GM18517 (cell line): ENCODE data around the gene MYL10.

Source experiments
- ATAC-seq: cut with Tn5 transposase; IDR thresholded peaks from one replicate; pipeline ENCODE4 v1.9.1; 2021; ENCODE audit warnings: mild to moderate bottlenecking, moderate library complexity; ENCODE audit not compliant: unreplicated experiment

The MYL10 gene

DNA sequence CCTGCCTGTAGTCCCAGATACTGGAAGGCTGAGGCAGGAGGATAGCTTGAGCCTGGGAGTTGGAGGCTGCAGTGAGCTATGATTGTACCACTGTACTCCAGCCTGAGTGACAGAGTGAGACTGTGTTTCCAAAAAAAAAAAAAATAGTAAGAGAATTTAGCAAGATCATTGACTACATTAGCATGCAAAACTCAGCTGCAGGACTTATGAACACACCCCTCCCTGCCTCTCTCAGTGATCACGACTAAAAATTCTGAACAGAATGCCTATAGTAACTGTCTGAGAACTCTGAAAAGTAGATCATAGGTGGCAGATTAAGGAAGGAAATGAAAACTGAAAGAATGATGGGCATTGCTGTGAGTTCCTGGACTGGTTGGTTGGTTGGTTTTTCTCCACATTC is 50.5 kb downstream of the MYL10 start:
- no peak for ATAC-seq

- ATAC-seq: no peak
These were observed 52.1 kb downstream of the MYL10 start for GRCh38 chr7:101576998-101577397.

DNA sequence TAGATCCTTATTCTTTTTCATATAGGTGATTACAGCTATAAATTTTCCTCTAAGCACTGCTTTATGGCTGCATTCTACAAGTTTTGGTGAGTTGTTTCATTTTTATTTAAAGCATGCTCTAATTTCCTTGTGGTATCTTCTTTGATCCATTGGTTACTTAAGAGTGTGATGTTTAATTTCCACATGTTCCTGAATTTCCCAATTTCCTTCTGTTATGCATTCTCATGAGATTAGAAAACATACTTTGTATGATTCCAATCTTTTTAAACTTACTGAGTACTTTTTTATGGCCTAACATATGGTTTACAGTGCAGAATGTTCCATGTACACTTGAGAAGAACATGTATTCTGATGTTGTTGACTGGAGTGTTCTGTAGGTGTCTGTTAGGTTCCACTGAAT is 53.4 kb downstream of the MYL10 start:
- ATAC-seq: no peak

DNA sequence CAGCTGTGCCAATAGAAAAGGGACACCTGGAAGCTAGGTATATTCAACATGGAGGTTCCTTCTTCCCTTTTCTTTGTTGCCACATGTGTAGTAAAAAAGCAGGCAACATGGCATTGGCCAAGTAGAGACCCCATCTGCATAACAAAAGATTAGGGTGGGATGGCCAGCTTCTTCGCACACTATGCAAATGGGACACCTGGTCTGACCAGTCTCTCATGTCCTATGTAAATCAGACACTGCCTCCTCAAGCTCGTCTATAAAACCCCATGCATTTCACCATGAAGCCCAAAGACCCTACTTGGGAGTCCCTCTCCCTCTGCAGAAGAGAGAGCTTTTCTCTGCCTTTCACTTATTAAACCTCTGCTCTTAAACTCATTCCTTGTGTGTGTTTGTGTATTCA is 53.9 kb downstream of the MYL10 start:
- ATAC-seq: no peak

GRCh38 chr7:101572156-101572555 is 56.9 kb downstream of the MYL10 start:
- ATAC-seq: no peak

DNA sequence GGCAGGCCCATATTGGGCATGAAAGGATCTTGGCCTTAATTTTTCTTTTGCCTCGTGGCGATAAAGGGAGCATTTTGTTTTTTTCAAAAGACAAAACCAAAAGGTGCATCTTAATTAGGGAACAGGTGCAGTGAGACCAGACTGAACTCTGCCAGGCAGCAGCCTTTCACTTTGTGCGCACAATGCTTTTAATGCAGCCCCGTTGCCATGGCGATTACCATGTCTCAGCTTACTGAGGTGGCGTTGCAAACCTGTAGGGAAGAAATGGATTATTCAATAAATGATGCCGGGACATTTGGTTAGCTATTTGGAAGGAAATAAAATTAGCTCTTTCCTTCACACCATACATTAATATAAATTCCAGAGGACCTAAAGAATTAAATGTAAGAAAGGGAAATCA is 61.9 kb downstream of the MYL10 start:
- ATAC-seq: no peak

DNA sequence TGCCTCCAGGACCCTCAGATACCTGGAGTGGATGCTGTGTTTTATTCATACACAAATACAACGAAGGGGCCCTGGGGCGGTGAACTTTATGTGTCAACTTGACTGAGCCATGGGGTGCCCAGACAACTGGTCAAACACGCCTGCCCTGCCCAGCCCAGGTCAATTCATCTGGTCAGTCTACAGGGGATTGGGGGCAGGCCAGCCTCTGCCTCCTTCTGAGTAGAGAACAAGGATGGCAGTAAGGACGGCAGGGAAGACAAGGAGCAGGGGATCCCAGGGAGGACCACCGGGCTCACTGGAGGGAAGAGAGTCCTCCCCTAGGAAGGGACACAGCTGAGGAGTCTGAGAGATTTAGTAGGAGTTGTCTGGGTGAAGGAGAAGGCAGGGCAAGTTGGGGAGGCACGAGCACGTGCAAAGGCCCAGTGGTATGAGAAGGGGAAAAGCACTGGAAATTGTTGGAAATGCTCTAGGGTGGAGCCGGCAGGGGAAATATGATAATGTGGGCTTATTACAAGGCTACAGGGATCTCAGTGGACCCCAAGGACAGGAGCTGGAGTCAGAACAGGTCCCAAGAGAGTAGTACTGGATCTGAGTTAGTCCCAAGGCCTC is 63.4 kb downstream of the MYL10 start:
- ATAC-seq: no peak

DNA sequence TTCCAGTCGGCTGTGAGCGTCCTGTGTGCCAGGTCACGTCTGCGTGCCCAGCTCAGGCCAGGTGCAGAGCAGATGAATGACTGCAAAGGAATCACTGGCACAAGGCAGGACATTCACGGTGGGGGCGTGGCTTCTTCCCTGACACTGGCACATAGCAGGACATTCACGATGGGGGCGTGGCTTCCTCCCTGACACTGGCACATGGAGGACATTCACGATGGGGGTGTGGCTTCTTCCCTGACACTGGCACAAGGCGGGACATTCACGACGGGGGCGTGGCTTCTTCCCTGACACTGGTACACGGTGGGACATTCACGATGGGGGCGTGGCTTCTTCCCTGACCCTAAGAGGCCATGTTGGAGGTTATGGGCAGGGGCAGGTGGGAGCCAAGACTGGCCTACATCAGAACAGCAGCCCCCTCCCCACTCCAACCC is 64.3 kb downstream of the MYL10 start:
- no peak for ATAC-seq

- no peak for ATAC-seq
These were observed 64.9 kb downstream of the MYL10 start for GRCh38 chr7:101563943-101564777.
